Astrocyte of the cerebellum (primary cell): ENCODE results near the gene GYG2.

Source experiments
- DNase-seq: peaks from one replicate; pipeline ENCODE4 v3.0.0-alpha.2; 2011; ENCODE audit warnings: low read depth
- H3K4me3 ChIP-seq: 2 replicates; pipeline ENCODE4 v1.5.1; 2011; ENCODE audit warnings: mild to moderate bottlenecking, low read depth, low read length, moderate library complexity
- in situ Hi-C: cut with HindIII; loops from 2 replicates; pipeline ENCODE4 v1.10.0; 2017; ENCODE audit warnings: low sequenced_read_pairs
- TF ChIP-seq, protein P1 (sequence below): IDR thresholded peaks from 2 replicates; pipeline ENCODE4 v1.5.1; 2012; ENCODE audit warnings: low read length, low read depth, moderate library complexity, mild to moderate bottlenecking; ENCODE audit errors: missing control alignments

Gene GYG2

GRCh38 chrX:2819345-2820135 lies 9.2 kb upstream of the GYG2 start:
- DNase-seq = no peak
- TF ChIP-seq, protein P1, sequence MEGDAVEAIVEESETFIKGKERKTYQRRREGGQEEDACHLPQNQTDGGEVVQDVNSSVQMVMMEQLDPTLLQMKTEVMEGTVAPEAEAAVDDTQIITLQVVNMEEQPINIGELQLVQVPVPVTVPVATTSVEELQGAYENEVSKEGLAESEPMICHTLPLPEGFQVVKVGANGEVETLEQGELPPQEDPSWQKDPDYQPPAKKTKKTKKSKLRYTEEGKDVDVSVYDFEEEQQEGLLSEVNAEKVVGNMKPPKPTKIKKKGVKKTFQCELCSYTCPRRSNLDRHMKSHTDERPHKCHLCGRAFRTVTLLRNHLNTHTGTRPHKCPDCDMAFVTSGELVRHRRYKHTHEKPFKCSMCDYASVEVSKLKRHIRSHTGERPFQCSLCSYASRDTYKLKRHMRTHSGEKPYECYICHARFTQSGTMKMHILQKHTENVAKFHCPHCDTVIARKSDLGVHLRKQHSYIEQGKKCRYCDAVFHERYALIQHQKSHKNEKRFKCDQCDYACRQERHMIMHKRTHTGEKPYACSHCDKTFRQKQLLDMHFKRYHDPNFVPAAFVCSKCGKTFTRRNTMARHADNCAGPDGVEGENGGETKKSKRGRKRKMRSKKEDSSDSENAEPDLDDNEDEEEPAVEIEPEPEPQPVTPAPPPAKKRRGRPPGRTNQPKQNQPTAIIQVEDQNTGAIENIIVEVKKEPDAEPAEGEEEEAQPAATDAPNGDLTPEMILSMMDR = peak; percentile 39
- no peak overlapping the region for H3K4me3 ChIP-seq
- in situ Hi-C loops = loop anchor here (25.0 kb wide), 1 partner anchor 132 kb away; the partner anchor contains the start of gene CD99

- TF ChIP-seq, protein P1 = no peak
- in situ Hi-C loops = loop anchor here (25.0 kb wide), 1 partner anchor 133 kb away; the partner anchor contains the start of gene CD99
- DNase-seq = no peak
- no peak overlapping the region for H3K4me3 ChIP-seq
These were observed 8.5 kb upstream of the GYG2 start for GRCh38 chrX:2820136-2820771.

DNA sequence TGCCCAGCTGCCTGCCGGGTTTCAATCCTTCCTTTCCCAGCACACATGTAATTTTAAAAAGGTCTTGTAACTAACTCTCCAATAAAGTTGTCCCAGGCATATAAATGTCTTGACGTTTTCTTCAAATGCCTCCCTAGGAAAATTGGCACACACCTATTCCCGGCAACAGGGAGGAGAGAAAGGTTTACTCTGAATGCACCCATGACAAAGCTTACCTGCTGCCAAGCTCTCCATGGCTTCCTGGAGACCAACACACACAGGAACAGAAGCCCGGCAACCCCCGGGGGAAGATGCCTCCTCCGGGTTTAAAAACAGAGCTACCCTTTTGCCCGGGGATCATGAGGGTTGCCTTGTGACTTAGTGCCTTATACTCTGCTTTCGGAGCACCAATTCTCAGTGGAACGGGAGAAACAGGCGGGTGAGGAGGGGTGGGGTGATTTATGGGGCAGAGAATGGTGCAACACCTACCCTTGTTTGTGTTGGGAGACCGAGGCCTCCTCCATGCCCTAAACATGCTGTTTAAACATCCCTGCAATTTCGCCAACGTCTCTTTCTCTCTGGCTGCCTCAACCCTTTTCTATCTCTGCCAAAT lies 4.8 kb upstream of the GYG2 start:
- no peak overlapping the region for H3K4me3 ChIP-seq
- in situ Hi-C loops = loop anchor here (25.0 kb wide), 1 partner anchor 137 kb away; the partner anchor contains the start of gene CD99
- TF ChIP-seq, protein P1 = no peak
- DNase-seq = no peak

DNA sequence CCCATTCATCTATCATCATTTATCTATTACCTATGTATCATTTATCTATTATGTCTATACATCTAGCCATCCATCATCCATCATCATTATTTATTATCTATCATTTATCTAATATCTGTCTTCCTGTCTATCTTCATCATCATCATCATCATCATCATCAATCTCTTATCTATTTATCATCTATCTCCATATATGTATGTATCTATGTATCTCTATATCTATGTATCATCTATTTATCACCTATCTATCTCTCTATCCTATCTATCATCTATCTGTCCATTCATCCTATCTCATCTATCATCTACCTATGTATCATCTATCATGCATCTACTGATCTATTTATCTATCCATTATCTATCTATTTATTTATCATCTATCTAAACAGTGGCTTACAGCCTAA lies 3.8 kb upstream of the GYG2 start:
- DNase-seq = no peak
- in situ Hi-C loops = loop anchor here (25.0 kb wide), 1 partner anchor 138 kb away; the partner anchor contains the start of gene CD99
- H3K4me3 ChIP-seq = no peak overlapping the region
- TF ChIP-seq, protein P1 = no peak

DNA sequence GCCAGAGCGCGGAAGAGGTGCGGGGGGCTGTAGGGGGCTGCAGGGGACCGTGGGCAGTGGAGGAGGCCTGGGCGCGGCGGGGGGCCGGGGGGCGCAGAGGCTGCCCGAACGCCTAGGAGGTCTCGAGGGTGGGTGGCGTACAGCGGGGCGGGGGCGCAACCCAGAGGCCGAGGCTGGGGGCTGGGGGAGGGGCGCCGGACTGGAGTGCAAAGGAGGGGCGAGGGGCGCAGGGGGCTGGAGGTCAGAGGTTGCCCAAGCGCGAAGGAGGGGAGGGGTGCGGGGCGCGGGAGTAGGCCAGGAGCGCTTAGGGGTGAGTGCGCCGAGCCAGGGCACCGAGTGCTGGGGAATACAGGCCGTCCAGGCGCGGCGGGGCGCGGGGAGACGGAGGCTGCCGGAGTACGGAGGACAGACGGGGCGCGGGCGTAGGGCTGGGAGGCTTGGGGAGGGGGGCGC lies 255 bp downstream of the GYG2 start:
- no peak for DNase-seq
- TF ChIP-seq, protein P1 = no peak
- in situ Hi-C loops = no loop called here
- H3K4me3 ChIP-seq = peak overlapping the region; percentile 43

DNA sequence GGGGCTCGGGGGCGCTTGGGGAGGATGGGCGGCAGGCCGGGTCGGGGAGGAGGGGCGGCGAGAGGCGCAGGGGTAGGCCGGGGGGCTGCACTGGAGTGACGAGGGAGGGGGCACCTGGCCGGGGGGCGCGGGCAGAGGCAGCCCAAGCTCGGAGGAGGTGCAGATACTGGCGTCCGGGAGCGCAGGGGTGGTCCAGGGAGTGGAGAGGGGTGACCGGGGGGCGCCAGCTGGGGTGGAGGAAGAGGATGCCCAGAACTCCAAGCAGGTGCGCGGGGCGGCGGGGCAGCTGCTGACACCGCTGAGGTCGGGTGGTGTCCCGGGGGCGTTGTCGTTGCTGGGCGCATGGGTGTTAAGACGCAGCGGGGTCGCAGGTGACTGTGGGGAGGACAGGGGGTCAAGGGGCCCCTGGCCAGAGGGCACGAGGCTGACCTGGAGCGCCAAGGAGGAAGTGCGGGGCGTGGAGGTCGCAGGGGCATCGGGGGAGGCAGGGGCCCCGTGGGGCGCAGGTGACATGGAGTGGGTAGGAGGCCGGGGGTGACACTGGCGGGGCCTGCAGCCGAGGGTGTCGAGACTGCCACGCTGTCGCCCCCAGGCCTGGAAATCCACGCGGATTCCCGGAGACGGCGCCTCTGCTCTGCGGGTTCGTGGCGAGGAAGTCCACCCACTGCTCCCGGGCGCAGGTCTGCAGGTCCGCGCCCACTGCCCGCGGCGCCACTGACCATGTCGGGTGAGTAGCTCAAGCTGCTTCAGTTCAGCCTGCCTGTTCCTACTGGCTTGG lies 928 bp downstream of the GYG2 start:
- in situ Hi-C loops = no loop called here
- H3K4me3 ChIP-seq = peak overlapping the region; percentile 43
- TF ChIP-seq, protein P1 = no peak
- DNase-seq = no peak
